Uterus (tissue), 4 donors: ENCODE data around the gene EGFL6. TPM values are rescaled to one million over a fixed set of nuclear protein-coding genes. Genes with fewer than 3 reads are reported as not detected.
"Not testable (repeated sequence)": the region's sequence is repeated elsewhere in the genome, so short reads cannot be mapped to it uniquely, and the experiment has no call there.

ENCODE experiments used
- DNase-seq, 2 donors: peaks; one replicate each; pipeline ENCODE4 v3.0.0-alpha.2; 2019 to 2020
- H3K27ac ChIP-seq, 2 donors: fragments of 200-600 bp; sonication (generic); 1 replicate in 1 of 2; 2 replicates in 1 of 2; pipeline ENCODE4 v1.5.1; 2016 to 2018
- H3K27me3 ChIP-seq, 2 donors: fragments of 200-600 bp; sonication (generic); one replicate each; pipeline ENCODE4 v1.5.1; 2018 to 2019; ENCODE audit warnings: control low read depth in 1 of 2
- H3K36me3 ChIP-seq, 2 donors: fragments of 200-600 bp; sonication (generic); one replicate each; pipeline ENCODE4 v1.5.1; 2019; ENCODE audit warnings: control low read depth in 1 of 2
- H3K4me1 ChIP-seq, 2 donors: fragments of 200-600 bp; sonication (generic); one replicate each; pipeline ENCODE4 v1.5.1; 2018 to 2019; ENCODE audit warnings: control low read depth in 1 of 2
- H3K4me3 ChIP-seq, 2 donors: fragments of 200-600 bp; sonication (generic); 1 replicate in 1 of 2; 2 replicates in 1 of 2; pipeline ENCODE4 v1.5.1; 2018 to 2019; ENCODE audit warnings: mild to moderate bottlenecking in 1 of 2
- H3K9me3 ChIP-seq, 2 donors: fragments of 200-600 bp; sonication (generic); one replicate each; pipeline ENCODE4 v1.5.1; 2019; ENCODE audit warnings: control low read depth in 1 of 2
- POLR2A ChIP-seq, 2 donors: fragments of 450-650 bp; IDR thresholded peaks; one replicate each; pipeline ENCODE4 v1.6.1; 2016; ENCODE audit warnings: antibody characterized with exemption in 2 of 2, mild to moderate bottlenecking in 1 of 2, moderate library complexity in 1 of 2
- intact Hi-C: fragments of 100-400 bp; cut with DNase I; formaldehyde crosslinking; loops from one replicate; pipeline ENCODE4 v1.15.1; 2023; ENCODE audit warnings: low total_unique reads
- total RNA-seq, 4 donors: library from RNA; depleted of rRNA in 3 of 4; stranded (reverse); fragments of >200 nt in 3 of 4; gene quantifications; one replicate each; pipeline versions ENCODE4 v1.1.0 to v1.2.4, GENCODE V29; 2014 to 2023
- TF ChIP-seq, protein P1 (sequence below), 4 experiments: fragments of 200-600 bp in 2 of 4; fragments of 450-650 bp in 2 of 4; sonication (generic) in 2 of 4; IDR thresholded peaks; one replicate each; pipeline ENCODE4 v1.5.1; 2016 to 2019; ENCODE audit warnings: antibody characterized with exemption in 4 of 4, mild to moderate bottlenecking in 2 of 4, moderate library complexity in 1 of 4
- donor health status: DM: yes; HTN: yes; CAD: no.

EGFL6 gene
- total RNA-seq, 4 donors from 2014 or later, result 0.18 to 15.7 TPM; not detected in 2

DNA sequence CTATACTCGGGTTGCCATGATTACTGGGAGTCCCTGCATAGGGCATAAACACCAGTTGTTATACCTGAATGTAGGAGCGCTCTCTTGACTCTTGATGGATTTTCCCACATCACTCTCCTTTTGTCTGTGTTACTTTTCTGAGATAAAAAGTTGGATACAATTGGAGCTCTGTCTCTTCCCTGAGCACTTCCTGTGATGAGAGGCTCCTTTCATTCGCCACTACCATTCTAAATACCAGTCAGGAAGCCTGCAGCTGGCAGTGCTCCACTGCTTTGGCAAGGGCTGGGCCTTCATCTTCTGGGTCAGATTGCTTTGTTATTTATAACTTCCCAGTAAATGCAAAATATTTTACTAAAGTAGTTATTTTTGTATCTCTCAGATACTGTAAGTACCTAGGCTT is 97.4 kb downstream of the EGFL6 start:
- no peaks in the 10 kb centered on the region for H3K4me1 ChIP-seq
- H3K27ac ChIP-seq, result peak overlapping the region; percentile 7 to 64
- H3K4me3 ChIP-seq, result no peak overlapping the region
- H3K36me3 ChIP-seq, result no peaks in the 10 kb centered on the region
- intact Hi-C loops, result no loop called here
- no peak for TF ChIP-seq POLR2A (IDR thresholded peaks at IDR 0.05)
- TF ChIP-seq, protein P1, sequence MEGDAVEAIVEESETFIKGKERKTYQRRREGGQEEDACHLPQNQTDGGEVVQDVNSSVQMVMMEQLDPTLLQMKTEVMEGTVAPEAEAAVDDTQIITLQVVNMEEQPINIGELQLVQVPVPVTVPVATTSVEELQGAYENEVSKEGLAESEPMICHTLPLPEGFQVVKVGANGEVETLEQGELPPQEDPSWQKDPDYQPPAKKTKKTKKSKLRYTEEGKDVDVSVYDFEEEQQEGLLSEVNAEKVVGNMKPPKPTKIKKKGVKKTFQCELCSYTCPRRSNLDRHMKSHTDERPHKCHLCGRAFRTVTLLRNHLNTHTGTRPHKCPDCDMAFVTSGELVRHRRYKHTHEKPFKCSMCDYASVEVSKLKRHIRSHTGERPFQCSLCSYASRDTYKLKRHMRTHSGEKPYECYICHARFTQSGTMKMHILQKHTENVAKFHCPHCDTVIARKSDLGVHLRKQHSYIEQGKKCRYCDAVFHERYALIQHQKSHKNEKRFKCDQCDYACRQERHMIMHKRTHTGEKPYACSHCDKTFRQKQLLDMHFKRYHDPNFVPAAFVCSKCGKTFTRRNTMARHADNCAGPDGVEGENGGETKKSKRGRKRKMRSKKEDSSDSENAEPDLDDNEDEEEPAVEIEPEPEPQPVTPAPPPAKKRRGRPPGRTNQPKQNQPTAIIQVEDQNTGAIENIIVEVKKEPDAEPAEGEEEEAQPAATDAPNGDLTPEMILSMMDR (IDR thresholded peaks at IDR 0.05), result no peak
- H3K9me3 ChIP-seq, result no peaks in the 10 kb centered on the region
- no peaks in the 10 kb centered on the region for H3K27me3 ChIP-seq
- DNase-seq, result no peak

DNA sequence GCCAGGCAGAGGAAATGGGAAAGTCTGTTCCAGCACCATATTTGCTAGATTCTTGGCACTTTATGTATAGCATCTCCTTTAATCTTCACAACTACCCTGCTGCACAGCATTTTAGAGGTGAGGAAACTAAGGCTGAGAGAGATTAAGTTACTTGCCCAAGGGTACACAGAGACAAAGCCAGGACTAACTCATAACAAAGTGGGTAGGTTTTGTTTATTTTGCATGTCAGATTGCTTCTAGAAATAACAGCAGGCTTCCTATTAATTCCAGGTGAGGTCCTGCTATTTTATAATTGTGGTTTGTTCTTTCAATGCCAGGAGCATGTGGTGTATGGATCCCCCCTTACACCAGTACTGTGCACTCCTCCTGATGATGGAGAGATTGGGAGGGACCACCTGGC is 98.5 kb downstream of the EGFL6 start:
- no peaks in the 10 kb centered on the region for H3K9me3 ChIP-seq
- no peak overlapping the region for H3K4me3 ChIP-seq
- H3K27me3 ChIP-seq, result no peaks in the 10 kb centered on the region
- no peaks in the 10 kb centered on the region for H3K36me3 ChIP-seq
- DNase-seq, result no peak
- intact Hi-C loops, result no loop called here
- no peaks in the 10 kb centered on the region for H3K4me1 ChIP-seq
- TF ChIP-seq POLR2A (IDR thresholded peaks at IDR 0.05), result no peak
- TF ChIP-seq, protein P1 (IDR thresholded peaks at IDR 0.05), result no peak
- H3K27ac ChIP-seq, result peak overlapping the region; percentile 63 to 64

DNA sequence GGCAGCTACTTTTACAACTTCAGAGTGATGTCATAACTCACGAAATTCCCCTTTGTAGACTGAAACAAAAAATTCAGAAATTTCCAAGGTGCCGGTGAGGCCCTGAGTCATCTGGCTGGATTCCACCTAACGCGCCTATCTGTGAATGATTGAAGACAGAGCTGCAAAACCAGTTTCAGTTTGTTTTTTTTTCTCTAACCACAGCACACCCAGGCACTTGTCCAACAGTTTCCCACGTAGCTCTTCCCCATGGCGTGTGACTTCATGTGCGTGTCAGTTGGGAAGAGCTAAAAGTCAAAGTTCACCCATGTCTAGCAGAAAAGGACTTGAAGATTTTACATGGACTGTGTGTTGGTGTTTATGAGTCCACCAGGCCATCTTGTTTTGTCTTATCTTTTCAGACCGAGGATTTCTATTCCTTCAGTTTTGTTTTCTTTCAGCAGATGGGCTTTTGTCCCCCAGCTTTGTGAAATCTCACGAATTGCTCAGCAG is 99.9 kb downstream of the EGFL6 start:
- no peaks in the 10 kb centered on the region for H3K36me3 ChIP-seq
- intact Hi-C loops, result no loop called here
- no peaks in the 10 kb centered on the region for H3K4me1 ChIP-seq
- DNase-seq, result peak; percentile 77 to 83
- H3K27ac ChIP-seq, result peak overlapping the region; percentile 63 to 67
- no peaks in the 10 kb centered on the region for H3K9me3 ChIP-seq
- H3K4me3 ChIP-seq, result no peak overlapping the region
- H3K27me3 ChIP-seq, result no peaks in the 10 kb centered on the region
- TF ChIP-seq, protein P1 (IDR thresholded peaks at IDR 0.05), result no peak
- no peak for TF ChIP-seq POLR2A (IDR thresholded peaks at IDR 0.05)

DNA sequence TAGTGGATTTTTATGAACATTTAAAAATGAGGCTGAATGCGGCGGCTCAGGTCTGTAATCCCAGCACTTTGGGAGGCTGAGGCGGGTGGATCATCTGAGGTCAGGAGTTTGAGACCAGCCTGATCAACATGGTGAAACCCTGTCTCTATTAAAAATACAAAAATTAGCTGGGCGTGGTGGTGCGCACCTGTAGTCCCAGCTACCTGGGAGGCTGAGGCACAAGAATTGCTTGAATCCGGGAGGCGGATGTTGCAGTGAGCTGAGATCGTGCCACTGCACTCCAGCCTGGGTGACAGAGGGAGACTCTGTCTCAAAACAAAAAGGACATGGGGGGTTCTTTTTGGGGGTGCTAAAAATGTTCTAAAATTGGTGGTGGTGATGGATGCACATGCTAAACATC is 100.4 kb downstream of the EGFL6 start:
- H3K9me3 ChIP-seq, H3K36me3 ChIP-seq, H3K4me3 ChIP-seq, intact Hi-C loops, DNase-seq, H3K4me1 ChIP-seq, H3K27me3 ChIP-seq: not testable (repeated sequence)
- peak overlapping the region; percentile 63 to 67 for H3K27ac ChIP-seq

DNA sequence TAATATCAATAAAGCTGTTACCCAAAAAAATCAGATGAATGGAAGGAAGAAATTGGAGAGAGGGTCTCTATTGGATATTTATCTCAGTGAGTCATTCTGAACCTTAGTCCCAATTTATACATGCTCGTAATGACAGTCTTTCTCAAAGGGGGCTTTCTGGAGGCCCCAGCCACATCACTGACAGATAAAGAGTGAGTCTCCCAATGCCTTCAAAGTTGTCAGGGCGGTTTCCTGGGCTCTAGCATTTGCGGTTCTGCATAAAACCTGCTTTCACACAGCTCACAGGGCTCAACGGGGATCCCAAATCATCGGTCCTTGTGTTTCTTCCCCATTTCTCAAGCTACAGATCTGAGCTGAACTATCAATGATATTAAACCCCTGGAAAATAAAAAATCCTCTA is 100.8 kb downstream of the EGFL6 start:
- intact Hi-C loops, result no loop called here
- Histone ChIP-seq H3K9me3 (no peaks in the 10 kb centered on the region), H3K4me1 (no peaks in the 10 kb centered on the region), H3K27me3 (no peaks in the 10 kb centered on the region), H3K27ac (peak overlapping the region; percentile 63 to 67), H3K36me3 (no peaks in the 10 kb centered on the region), H3K4me3 (no peak overlapping the region)
- DNase-seq, result no peak
- no peak for TF ChIP-seq POLR2A (IDR thresholded peaks at IDR 0.05)
- TF ChIP-seq, protein P1 (IDR thresholded peaks at IDR 0.05), result no peak

DNA sequence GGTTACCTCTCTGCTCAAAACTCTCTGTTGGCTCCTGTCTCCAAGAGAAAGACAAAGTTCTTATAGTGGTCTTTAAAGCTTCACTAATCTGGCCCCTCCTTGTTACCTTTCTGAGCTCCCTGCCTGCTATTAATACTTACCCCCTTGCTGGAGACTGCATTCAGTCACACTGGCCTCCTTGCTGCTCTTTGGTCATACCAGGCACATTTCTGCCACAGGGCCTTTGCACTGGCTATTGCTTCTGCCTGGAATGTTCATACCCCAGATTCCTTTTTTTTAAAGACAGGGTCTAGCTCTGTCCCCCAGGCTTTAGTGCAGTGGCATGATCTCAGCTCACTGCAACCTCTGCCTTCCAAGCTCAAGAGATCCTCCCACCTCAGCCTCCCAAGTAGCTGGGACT is 103.6 kb downstream of the EGFL6 start:
- Histone ChIP-seq H3K36me3 (no peaks in the 10 kb centered on the region), H3K27me3 (no peaks in the 10 kb centered on the region)
- intact Hi-C loops, result no loop called here

More for the DNA sequence above, 103.6 kb downstream of the EGFL6 start:
- no peaks in the 10 kb centered on the region for H3K9me3 ChIP-seq
- H3K27ac ChIP-seq, result no peak overlapping the region
- TF ChIP-seq POLR2A (IDR thresholded peaks at IDR 0.05), result no peak
- TF ChIP-seq, protein P1 (IDR thresholded peaks at IDR 0.05), result no peak
- no peak overlapping the region for H3K4me3 ChIP-seq
- no peak for DNase-seq
- H3K4me1 ChIP-seq, result no peaks in the 10 kb centered on the region
